ENCODE data around the gene SNCB. TPM values are rescaled to one million over a fixed set of nuclear protein-coding genes. Genes with fewer than 3 reads are reported as not detected.

Gene SNCB
- total and polyA plus RNA-seq, 4 donors = 0.02 TPM; not detected in 3

DNA sequence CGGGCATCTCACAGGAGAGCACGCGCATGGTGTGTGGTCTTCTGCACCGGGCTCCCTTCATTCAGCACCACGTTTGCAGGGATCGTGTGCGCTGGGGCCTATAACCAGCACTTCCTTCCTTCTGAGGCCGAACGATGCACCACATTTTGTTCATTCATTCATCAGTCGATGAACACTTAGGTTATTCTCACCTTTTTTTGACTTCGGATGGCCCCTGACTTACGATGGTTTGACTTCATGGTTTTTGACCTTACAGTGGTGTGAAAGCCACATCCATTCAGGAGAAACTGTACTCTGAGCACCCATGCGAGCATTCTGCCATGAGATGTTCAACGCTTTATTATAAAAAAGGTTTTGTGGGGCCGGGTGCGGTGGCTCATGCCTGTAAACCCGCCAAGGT, 44.5 kb upstream of the SNCB start:
- Histone ChIP-seq H3K9me3 (ENCODE audit: control insufficient read depth in 4 of 4, insufficient read depth in 3 of 4, low read length in 3 of 4) (peaks cover 0 to 2% (median 0%) of the 10 kb centered on the region in 4 donors), H3K4me3 (no peak overlapping the region), H3K36me3 (ENCODE audit: control insufficient read depth in 4 of 4, insufficient read depth in 4 of 4, low read length in 4 of 4) (no peaks in the 10 kb centered on the region), H3K27me3 (ENCODE audit: control insufficient read depth in 3 of 3, insufficient read depth in 3 of 3, low read length in 2 of 3) (peaks cover 0 to 12% (median 5%) of the 10 kb centered on the region in 3 donors), H3K4me1 (ENCODE audit: control insufficient read depth in 5 of 5, insufficient read depth in 5 of 5, low read length in 5 of 5) (peaks cover 0 to 27% (median 4%) of the 10 kb centered on the region in 5 donors), H3K27ac (ENCODE audit: low read depth in 1 of 2, low read length in 1 of 2) (no peak overlapping the region), H3K9ac (ENCODE audit: insufficient read depth in 1 of 2, low read length in 2 of 2) (no peak overlapping the region)
- TF ChIP-seq, protein P1, sequence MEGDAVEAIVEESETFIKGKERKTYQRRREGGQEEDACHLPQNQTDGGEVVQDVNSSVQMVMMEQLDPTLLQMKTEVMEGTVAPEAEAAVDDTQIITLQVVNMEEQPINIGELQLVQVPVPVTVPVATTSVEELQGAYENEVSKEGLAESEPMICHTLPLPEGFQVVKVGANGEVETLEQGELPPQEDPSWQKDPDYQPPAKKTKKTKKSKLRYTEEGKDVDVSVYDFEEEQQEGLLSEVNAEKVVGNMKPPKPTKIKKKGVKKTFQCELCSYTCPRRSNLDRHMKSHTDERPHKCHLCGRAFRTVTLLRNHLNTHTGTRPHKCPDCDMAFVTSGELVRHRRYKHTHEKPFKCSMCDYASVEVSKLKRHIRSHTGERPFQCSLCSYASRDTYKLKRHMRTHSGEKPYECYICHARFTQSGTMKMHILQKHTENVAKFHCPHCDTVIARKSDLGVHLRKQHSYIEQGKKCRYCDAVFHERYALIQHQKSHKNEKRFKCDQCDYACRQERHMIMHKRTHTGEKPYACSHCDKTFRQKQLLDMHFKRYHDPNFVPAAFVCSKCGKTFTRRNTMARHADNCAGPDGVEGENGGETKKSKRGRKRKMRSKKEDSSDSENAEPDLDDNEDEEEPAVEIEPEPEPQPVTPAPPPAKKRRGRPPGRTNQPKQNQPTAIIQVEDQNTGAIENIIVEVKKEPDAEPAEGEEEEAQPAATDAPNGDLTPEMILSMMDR (IDR thresholded peaks at IDR 0.05; ENCODE audit: control extremely low read depth, extremely low read depth) = no peak
- ATAC-seq (ENCODE audit: insufficient read depth, low FRiP score) (no peak), DNase-seq (no peak)
- 87 to 88% methylated on average over 17 of the region's 17 CpGs for whole genome bisulfite sequencing, 2 donors

DNA sequence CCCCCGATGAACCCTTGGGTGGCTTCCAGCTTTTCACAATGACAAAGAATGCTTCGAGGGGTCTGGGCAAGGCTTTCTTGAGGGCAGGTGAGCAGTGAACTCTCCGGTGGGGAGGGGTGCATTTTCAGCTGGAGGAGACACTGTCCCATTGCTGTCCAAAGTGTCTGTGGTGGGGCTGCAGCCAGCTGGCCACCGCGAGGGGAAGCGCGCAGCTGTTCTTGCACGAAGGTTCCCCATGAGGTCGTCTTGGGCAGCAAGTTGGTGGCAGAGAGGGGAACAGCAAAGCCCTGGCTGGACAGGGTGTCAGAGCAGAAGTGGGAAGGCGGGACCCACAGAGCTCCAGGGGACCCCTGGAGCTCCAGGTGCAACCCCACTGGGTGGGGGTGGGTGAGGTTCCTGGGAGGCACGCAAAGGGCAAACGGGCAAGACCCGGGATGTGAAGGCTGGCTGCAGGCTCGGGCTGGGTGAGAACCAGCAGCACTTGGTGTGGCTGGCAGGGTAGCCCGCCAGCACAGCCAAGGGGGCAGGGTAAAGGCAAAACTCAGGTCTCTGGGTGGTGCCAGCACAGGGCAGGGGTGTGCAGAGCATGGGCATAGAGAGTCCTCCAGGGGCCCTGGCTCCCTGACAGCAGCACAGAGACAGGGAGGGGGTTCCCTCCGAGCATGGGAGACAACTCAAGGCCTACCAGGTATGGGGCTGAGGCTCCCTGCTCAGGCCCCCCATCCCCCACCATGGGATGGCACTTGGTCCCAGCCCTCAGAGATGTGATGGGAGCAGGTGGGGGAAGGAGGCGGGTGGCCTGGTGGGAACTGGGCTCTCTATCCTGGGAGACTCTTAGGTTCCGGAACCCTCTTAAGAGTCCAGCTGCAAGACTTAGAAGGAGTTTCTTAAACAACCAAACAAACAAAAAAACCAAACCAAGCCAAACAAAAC, 43.6 kb upstream of the SNCB start:
- no peak for ATAC-seq (ENCODE audit: insufficient read depth, low FRiP score)
- Histone ChIP-seq H3K9me3 (ENCODE audit: control insufficient read depth in 4 of 4, insufficient read depth in 3 of 4, low read length in 3 of 4) (no peaks in the 10 kb centered on the region), H3K36me3 (ENCODE audit: control insufficient read depth in 4 of 4, insufficient read depth in 4 of 4, low read length in 4 of 4) (no peaks in the 10 kb centered on the region), H3K4me1 (ENCODE audit: control insufficient read depth in 5 of 5, insufficient read depth in 5 of 5, low read length in 5 of 5) (peaks cover 0 to 19% (median 0%) of the 10 kb centered on the region in 5 donors), H3K27ac (ENCODE audit: low read depth in 1 of 2, low read length in 1 of 2) (no peak overlapping the region), H3K4me3 (no peak overlapping the region), H3K9ac (ENCODE audit: insufficient read depth in 1 of 2, low read length in 2 of 2) (no peak overlapping the region), H3K27me3 (ENCODE audit: control insufficient read depth in 3 of 3, insufficient read depth in 3 of 3, low read length in 2 of 3) (peaks cover 0 to 9% (median 0%) of the 10 kb centered on the region in 3 donors)
- TF ChIP-seq, protein P1 (IDR thresholded peaks at IDR 0.05; ENCODE audit: control extremely low read depth, extremely low read depth) = no peak
- WGBS, 2 donors = 81 to 86% methylated on average over 18 of the region's 18 CpGs
- DNase-seq = no peak

DNA sequence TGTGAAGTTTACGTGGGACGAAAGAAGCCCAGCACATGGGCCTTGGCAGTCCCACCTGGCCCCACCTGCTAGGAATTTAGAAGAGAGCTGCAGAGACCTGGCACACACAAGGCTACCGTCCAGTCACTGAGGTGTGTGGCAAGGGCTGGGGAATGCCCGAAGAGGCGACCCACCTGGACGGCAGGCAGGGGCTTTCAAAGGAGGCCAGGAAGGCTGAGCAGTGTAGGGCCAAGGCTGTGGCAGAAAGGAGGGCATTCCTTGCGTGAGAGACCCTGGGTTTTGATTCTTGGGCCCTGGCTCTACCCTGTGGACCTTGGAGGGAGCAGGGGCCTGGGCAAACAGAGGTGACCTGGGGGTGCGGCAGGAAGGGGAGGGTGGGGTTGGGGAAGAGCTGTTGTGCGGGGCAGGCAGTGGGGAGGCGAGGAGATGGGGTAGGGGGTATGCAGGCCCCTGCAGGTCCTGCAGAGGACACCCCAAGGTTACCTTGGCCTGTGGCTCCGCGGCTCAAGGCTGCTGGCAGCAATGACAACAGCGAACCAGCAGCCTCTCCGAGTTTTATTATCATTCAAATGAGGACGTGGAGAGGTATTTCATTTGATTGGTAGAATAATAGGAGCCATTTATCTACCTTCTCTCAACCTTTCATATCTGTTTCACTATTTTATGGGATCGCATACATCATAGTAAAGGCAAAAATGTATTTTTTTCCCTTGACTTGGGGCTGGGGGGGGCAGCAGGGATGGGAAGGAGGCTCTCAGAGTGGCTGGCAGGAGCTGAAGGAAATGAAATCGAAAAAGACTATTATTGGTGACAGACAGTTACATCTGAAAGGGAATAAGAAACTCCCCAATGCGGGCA, 41.8 kb upstream of the SNCB start:
- H3K4me3 ChIP-seq = no peak overlapping the region
- H3K27me3 ChIP-seq (ENCODE audit: control insufficient read depth in 3 of 3, insufficient read depth in 3 of 3, low read length in 2 of 3) = peaks cover 0 to 9% (median 0%) of the 10 kb centered on the region in 3 donors
- no peak for ATAC-seq (ENCODE audit: insufficient read depth, low FRiP score)
- H3K9me3 ChIP-seq (ENCODE audit: control insufficient read depth in 4 of 4, insufficient read depth in 3 of 4, low read length in 3 of 4) = no peaks in the 10 kb centered on the region
- TF ChIP-seq, protein P1 (IDR thresholded peaks at IDR 0.05; ENCODE audit: control extremely low read depth, extremely low read depth) = no peak
- WGBS, 2 donors = 54 to 62% methylated on average over 18 of the region's 18 CpGs
- H3K36me3 ChIP-seq (ENCODE audit: control insufficient read depth in 4 of 4, insufficient read depth in 4 of 4, low read length in 4 of 4) = no peaks in the 10 kb centered on the region
- no peak overlapping the region for H3K9ac ChIP-seq (ENCODE audit: insufficient read depth in 1 of 2, low read length in 2 of 2)
- H3K4me1 ChIP-seq (ENCODE audit: control insufficient read depth in 5 of 5, insufficient read depth in 5 of 5, low read length in 5 of 5) = peaks cover 0 to 2% (median 0%) of the 10 kb centered on the region in 5 donors
- DNase-seq = no peak
- H3K27ac ChIP-seq (ENCODE audit: low read depth in 1 of 2, low read length in 1 of 2) = no peak overlapping the region
